Activated CD4-positive, alpha-beta T cell treated with anti-CD3 and anti-CD28 coated beads, Interleukin-2, amount 10 ng/mL, durations not matched to agents 24 days and 14 days (primary cell): ENCODE measurements around the gene NFATC3. TPM values are rescaled to one million over a fixed set of nuclear protein-coding genes. Genes with fewer than 3 reads are reported as not detected.

ENCODE experiments used
- DNase-seq: peaks from one replicate; pipeline ENCODE4 v3.0.0; 2022
- H3K27ac Mint-ChIP-seq: one replicate; pipeline ENCODE4 v1.8.0; 2022; ENCODE audit warnings: mild to moderate bottlenecking, mixed read lengths
- H3K27me3 Mint-ChIP-seq: one replicate; pipeline ENCODE4 v1.8.0; 2022; ENCODE audit warnings: mixed read lengths
- H3K36me3 Mint-ChIP-seq: one replicate; pipeline ENCODE4 v1.8.0; 2022; ENCODE audit warnings: low read depth, mild to moderate bottlenecking, mixed read lengths
- H3K4me1 Mint-ChIP-seq: one replicate; pipeline ENCODE4 v1.8.0; 2021; ENCODE audit warnings: mixed read lengths
- H3K4me3 Mint-ChIP-seq: one replicate; pipeline ENCODE4 v1.8.0; 2022; ENCODE audit warnings: mild to moderate bottlenecking, moderate library complexity, mixed read lengths
- H3K9me3 Mint-ChIP-seq: one replicate; pipeline ENCODE4 v1.8.0; 2021; ENCODE audit warnings: mixed read lengths
- intact Hi-C: fragments of 100-400 bp; cut with micrococcal nuclease; formaldehyde crosslinking; loops from one replicate; pipeline ENCODE4 v1.15.1; 2023
- total RNA-seq: library from RNA; stranded (reverse); gene quantifications from 2 replicates; pipeline ENCODE4 v1.2.3, GENCODE V29; 2022

Gene NFATC3
- total RNA-seq, 1 donor from 2014 or later, result 146 TPM

- H3K4me3 Mint-ChIP-seq, result no peak overlapping the region
- peaks cover 13% of the 10 kb centered on the region for H3K4me1 Mint-ChIP-seq
- intact Hi-C loops, result no loop called here
These were observed 173.0 kb downstream of the NFATC3 start for GRCh38 chr16:68257906-68258800.

GRCh38 chr16:68259007-68259825, 174.0 kb downstream of the NFATC3 start:
- DNase-seq, result no peak
- Mint-ChIP-seq H3K4me1 (peaks cover 22% of the 10 kb centered on the region), H3K27me3 (no peaks in the 10 kb centered on the region), H3K36me3 (peaks cover 4% of the 10 kb centered on the region), H3K4me3 (no peak overlapping the region), H3K9me3 (no peaks in the 10 kb centered on the region), H3K27ac (no peak overlapping the region)
- intact Hi-C loops, result no loop called here

More at GRCh38 chr16:68257906-68258800, 173.0 kb downstream of the NFATC3 start:
- no peak for DNase-seq
- Mint-ChIP-seq H3K27me3 (no peaks in the 10 kb centered on the region), H3K36me3 (peaks cover 6% of the 10 kb centered on the region), H3K9me3 (no peaks in the 10 kb centered on the region), H3K27ac (no peak overlapping the region)

- H3K4me3 Mint-ChIP-seq, result peak overlapping the region; percentile 98
- no peaks in the 10 kb centered on the region for H3K27me3 Mint-ChIP-seq
- H3K4me1 Mint-ChIP-seq, result peaks cover 40% of the 10 kb centered on the region
- H3K36me3 Mint-ChIP-seq, result peaks cover 26% of the 10 kb centered on the region
- peak overlapping the region; percentile 97 for H3K27ac Mint-ChIP-seq
- H3K9me3 Mint-ChIP-seq, result no peaks in the 10 kb centered on the region
- intact Hi-C loops, result loop anchor here (1.0 to 10.0 kb wide), 5 partner anchors 12 to 251 kb away; partner anchors contain the start of genes PLA2G15 and PRMT7
- DNase-seq, result no peak
These were observed 178.5 kb downstream of the NFATC3 start for GRCh38 chr16:68263559-68264127.

GRCh38 chr16:68264128-68265077, 179.2 kb downstream of the NFATC3 start, which contains the start of gene SLC7A6:
Gene SLC7A6, plus strand, starts transcription at chr16:68264526. Its CDS starts 10,201 bp downstream, at chr16:68274727.
- H3K9me3 Mint-ChIP-seq, result no peaks in the 10 kb centered on the region
- H3K4me3 Mint-ChIP-seq, result peak within 1 kb of the TSS; percentile 98
- H3K36me3 Mint-ChIP-seq, result peaks cover 30% of the 10 kb centered on the region
- intact Hi-C loops, result loop anchor here (1.0 to 10.0 kb wide), 6 partner anchors 11 to 250 kb away; partner anchors contain the start of genes PLA2G15 and PRMT7
- no peaks in the 10 kb centered on the region for H3K27me3 Mint-ChIP-seq
- H3K4me1 Mint-ChIP-seq, result peaks cover 45% of the 10 kb centered on the region
- peak; percentile 96 for DNase-seq
- peak within 1 kb of the TSS; percentile 99 for H3K27ac Mint-ChIP-seq

- Mint-ChIP-seq H3K27me3 (no peaks in the 10 kb centered on the region), H3K36me3 (peaks cover 36% of the 10 kb centered on the region), H3K4me1 (peaks cover 54% of the 10 kb centered on the region), H3K9me3 (no peaks in the 10 kb centered on the region), H3K27ac (peak overlapping the region; percentile 99), H3K4me3 (peak overlapping the region; percentile 98)
- peak; percentile 84 for DNase-seq
- intact Hi-C loops, result loop anchor here (1.0 to 10.0 kb wide), 3 partner anchors 21 to 250 kb away; no protein-coding TSS in a partner anchor
These were observed 180.1 kb downstream of the NFATC3 start for GRCh38 chr16:68265078-68265920.

- Mint-ChIP-seq H3K27me3 (no peaks in the 10 kb centered on the region), H3K9me3 (no peaks in the 10 kb centered on the region), H3K4me3 (peak overlapping the region; percentile 61), H3K36me3 (peaks cover 48% of the 10 kb centered on the region), H3K27ac (peak overlapping the region; percentile 79), H3K4me1 (peaks cover 67% of the 10 kb centered on the region)
- no peak for DNase-seq
- intact Hi-C loops, result loop anchor here (10.0 kb wide), 1 partner anchor 247 kb away; no protein-coding TSS in a partner anchor
These were observed 182.6 kb downstream of the NFATC3 start for GRCh38 chr16:68267612-68268405.

GRCh38 chr16:68269793-68270192, 184.6 kb downstream of the NFATC3 start:
- Mint-ChIP-seq H3K27ac (peak overlapping the region; percentile 88), H3K36me3 (peaks cover 62% of the 10 kb centered on the region), H3K4me1 (peaks cover 77% of the 10 kb centered on the region), H3K9me3 (no peaks in the 10 kb centered on the region), H3K4me3 (peak overlapping the region; percentile 51), H3K27me3 (no peaks in the 10 kb centered on the region)
- intact Hi-C loops, result loop anchor here (10.0 kb wide), 1 partner anchor 245 kb away; no protein-coding TSS in a partner anchor
- no peak for DNase-seq

- no peak for DNase-seq
- H3K36me3 Mint-ChIP-seq, result peaks cover 64% of the 10 kb centered on the region
These were observed 185.2 kb downstream of the NFATC3 start for GRCh38 chr16:68270353-68270752.

GRCh38 chr16:68272507-68273209, 187.5 kb downstream of the NFATC3 start:
- peak overlapping the region; percentile 92 for H3K27ac Mint-ChIP-seq
- intact Hi-C loops, result loop anchor here (2.0 kb wide), 1 partner anchor 16 kb away; no protein-coding TSS in a partner anchor
- H3K27me3 Mint-ChIP-seq, result no peaks in the 10 kb centered on the region
- peaks cover 68% of the 10 kb centered on the region for H3K36me3 Mint-ChIP-seq
- H3K9me3 Mint-ChIP-seq, result no peaks in the 10 kb centered on the region
- H3K4me1 Mint-ChIP-seq, result peaks cover 80% of the 10 kb centered on the region
- H3K4me3 Mint-ChIP-seq, result peak overlapping the region; percentile 82
- peak; percentile 80 for DNase-seq

More at GRCh38 chr16:68270353-68270752, 185.2 kb downstream of the NFATC3 start:
- Mint-ChIP-seq H3K27ac (peak overlapping the region; percentile 88), H3K4me1 (peaks cover 80% of the 10 kb centered on the region), H3K27me3 (no peaks in the 10 kb centered on the region), H3K4me3 (peak overlapping the region; percentile 51), H3K9me3 (no peaks in the 10 kb centered on the region)
- intact Hi-C loops, result no loop called here

- H3K9me3 Mint-ChIP-seq, result no peaks in the 10 kb centered on the region
- peak overlapping the region; percentile 92 for H3K27ac Mint-ChIP-seq
- peak overlapping the region; percentile 82 for H3K4me3 Mint-ChIP-seq
- intact Hi-C loops, result loop anchor here (2.0 kb wide), 1 partner anchor 15 kb away; no protein-coding TSS in a partner anchor
- H3K36me3 Mint-ChIP-seq, result peaks cover 62% of the 10 kb centered on the region
- no peaks in the 10 kb centered on the region for H3K27me3 Mint-ChIP-seq
- no peak for DNase-seq
- peaks cover 74% of the 10 kb centered on the region for H3K4me1 Mint-ChIP-seq
These were observed 188.3 kb downstream of the NFATC3 start for GRCh38 chr16:68273459-68273858.
